SH-SY5Y (cell line): Measurements from ENCODE around the gene MRGPRD.

Experiments used
- GATA2 ChIP-seq: IDR thresholded peaks from 2 replicates; pipeline ENCODE4 v1.6.1; 2011; ENCODE audit warnings: mild to moderate bottlenecking, low read depth, low read length
- GATA3 ChIP-seq: IDR thresholded peaks from 2 replicates; pipeline ENCODE4 v1.6.1; 2011; ENCODE audit warnings: low read depth, mild to moderate bottlenecking, low read length, moderate library complexity

MRGPRD gene

GRCh38 chr11:68933605-68934320 is 47.0 kb downstream of the MRGPRD start:
- TF ChIP-seq GATA3 (no peak), GATA2 (no peak)

- TF ChIP-seq GATA3 (no peak), GATA2 (no peak)
Observed at GRCh38 chr11:68932933-68933577, 47.7 kb downstream of the MRGPRD start.

GRCh38 chr11:68932358-68932757 is 48.4 kb downstream of the MRGPRD start:
- TF ChIP-seq GATA2 = no peak
- TF ChIP-seq GATA3 = no peak

- no peak for TF ChIP-seq GATA3
- no peak for TF ChIP-seq GATA2
Observed at GRCh38 chr11:68931911-68932310, 48.9 kb downstream of the MRGPRD start.

GRCh38 chr11:68930991-68931855 is 49.6 kb downstream of the MRGPRD start:
- TF ChIP-seq GATA2 (no peak), GATA3 (no peak)
